Activated T-helper 1 cell treated with anti-CD3 and anti-CD28 coated beads, Interleukin-12 subunit alpha, Interleukin-12 subunit beta, Interleukin-2, Interleukin-4 antibody, amounts not matched to agents 30 ng/mL and 10 ng/mL and 1 ng/mL, durations not matched to agents 14 hours and 24 hours and 36 hours (primary cell): Measurements from ENCODE around the gene SPOCK1. TPM values are rescaled to one million over a fixed set of nuclear protein-coding genes. Genes with fewer than 3 reads are reported as not detected.
"Not testable (repeated sequence)": the region's sequence is repeated elsewhere in the genome, so short reads cannot be mapped to it uniquely, and the experiment has no call there.

Experiments used
- DNase-seq: peaks from one replicate; pipeline ENCODE4 v3.0.0; 2021; ENCODE audit warnings: low spot score
- H3K27ac Mint-ChIP-seq: one replicate; pipeline ENCODE4 v1.8.0; 2021; ENCODE audit warnings: mild to moderate bottlenecking, mixed read lengths
- H3K27me3 Mint-ChIP-seq: one replicate; pipeline ENCODE4 v1.8.0; 2022; ENCODE audit warnings: mild to moderate bottlenecking, moderate library complexity, mixed read lengths; ENCODE audit not compliant: insufficient read depth
- H3K36me3 Mint-ChIP-seq: one replicate; pipeline ENCODE4 v1.8.0; 2021; ENCODE audit warnings: low read depth, mixed read lengths
- H3K4me1 Mint-ChIP-seq: one replicate; pipeline ENCODE4 v1.8.0; 2021; ENCODE audit warnings: low read depth, mixed read lengths
- H3K4me3 Mint-ChIP-seq: one replicate; pipeline ENCODE4 v1.8.0; 2021; ENCODE audit warnings: mild to moderate bottlenecking, moderate library complexity, mixed read lengths
- H3K9me3 Mint-ChIP-seq: one replicate; pipeline ENCODE4 v1.8.0; 2021; ENCODE audit warnings: mixed read lengths
- intact Hi-C: fragments of 100-400 bp; cut with micrococcal nuclease; formaldehyde crosslinking; loops from one replicate; pipeline ENCODE4 v1.15.1; 2024
- total RNA-seq: library from RNA; stranded (reverse); gene quantifications from 2 replicates; pipeline ENCODE4 v1.2.3, GENCODE V29; 2022

Gene SPOCK1
- total RNA-seq, 1 donor from 2014 or later, result not detected

- H3K27ac Mint-ChIP-seq, result no peak overlapping the region
- intact Hi-C loops, result no loop called here
- no peaks in the 10 kb centered on the region for H3K4me1 Mint-ChIP-seq
- no peaks in the 10 kb centered on the region for H3K27me3 Mint-ChIP-seq
- no peak for DNase-seq
- no peak overlapping the region for H3K4me3 Mint-ChIP-seq
- H3K9me3 Mint-ChIP-seq, result no peaks in the 10 kb centered on the region
- no peaks in the 10 kb centered on the region for H3K36me3 Mint-ChIP-seq
Observed at GRCh38 chr5:136984772-136985446, 514.2 kb downstream of the SPOCK1 start.

- Mint-ChIP-seq H3K27ac (no peak overlapping the region), H3K36me3 (no peaks in the 10 kb centered on the region), H3K9me3 (no peaks in the 10 kb centered on the region), H3K4me3 (no peak overlapping the region), H3K4me1 (no peaks in the 10 kb centered on the region), H3K27me3 (no peaks in the 10 kb centered on the region)
- intact Hi-C loops, result no loop called here
- no peak for DNase-seq
Observed at GRCh38 chr5:136981936-136982335, 517.2 kb downstream of the SPOCK1 start.

GRCh38 chr5:136979131-136979530 is 520.0 kb downstream of the SPOCK1 start:
- DNase-seq, result no peak
- Mint-ChIP-seq H3K9me3 (no peaks in the 10 kb centered on the region), H3K36me3 (no peaks in the 10 kb centered on the region), H3K27ac (no peak overlapping the region), H3K4me3 (no peak overlapping the region), H3K27me3 (no peaks in the 10 kb centered on the region), H3K4me1 (no peaks in the 10 kb centered on the region)
- intact Hi-C loops, result no loop called here

GRCh38 chr5:136963504-136963903 is 535.6 kb downstream of the SPOCK1 start:
- no peaks in the 10 kb centered on the region for H3K36me3 Mint-ChIP-seq
- no peak overlapping the region for H3K27ac Mint-ChIP-seq
- no peaks in the 10 kb centered on the region for H3K27me3 Mint-ChIP-seq
- intact Hi-C loops, result no loop called here
- H3K4me1 Mint-ChIP-seq, result no peaks in the 10 kb centered on the region
- no peak for DNase-seq
- H3K4me3 Mint-ChIP-seq, result no peak overlapping the region
- peaks cover 4% of the 10 kb centered on the region for H3K9me3 Mint-ChIP-seq

- intact Hi-C loops, result no loop called here
- no peak overlapping the region for H3K27ac Mint-ChIP-seq
- H3K9me3 Mint-ChIP-seq, result peaks cover 7% of the 10 kb centered on the region
- no peaks in the 10 kb centered on the region for H3K27me3 Mint-ChIP-seq
- no peak for DNase-seq
- no peaks in the 10 kb centered on the region for H3K36me3 Mint-ChIP-seq
- no peaks in the 10 kb centered on the region for H3K4me1 Mint-ChIP-seq
- no peak overlapping the region for H3K4me3 Mint-ChIP-seq
Observed at GRCh38 chr5:136957428-136957827, 541.7 kb downstream of the SPOCK1 start.

- H3K27ac Mint-ChIP-seq, intact Hi-C loops, H3K36me3 Mint-ChIP-seq, DNase-seq, H3K4me3 Mint-ChIP-seq, H3K27me3 Mint-ChIP-seq, H3K4me1 Mint-ChIP-seq: not testable (repeated sequence)
- H3K9me3 Mint-ChIP-seq, result peaks cover 19% of the 10 kb centered on the region
Observed at GRCh38 chr5:136954142-136954541, 545.0 kb downstream of the SPOCK1 start.

- H3K27me3 Mint-ChIP-seq, H3K4me3 Mint-ChIP-seq, H3K4me1 Mint-ChIP-seq, DNase-seq, intact Hi-C loops, H3K27ac Mint-ChIP-seq, H3K36me3 Mint-ChIP-seq: not testable (repeated sequence)
- peaks cover 26% of the 10 kb centered on the region for H3K9me3 Mint-ChIP-seq
Observed at GRCh38 chr5:136953346-136954069, 545.6 kb downstream of the SPOCK1 start.

GRCh38 chr5:136927571-136927970 is 571.6 kb downstream of the SPOCK1 start:
- no peak overlapping the region for H3K27ac Mint-ChIP-seq
- H3K4me1 Mint-ChIP-seq, result no peaks in the 10 kb centered on the region
- intact Hi-C loops, result no loop called here
- H3K27me3 Mint-ChIP-seq, result no peaks in the 10 kb centered on the region
- H3K4me3 Mint-ChIP-seq, result no peak overlapping the region
- H3K9me3 Mint-ChIP-seq, result peaks cover 12% of the 10 kb centered on the region
- no peaks in the 10 kb centered on the region for H3K36me3 Mint-ChIP-seq
- no peak for DNase-seq

GRCh38 chr5:136926073-136926472 is 573.1 kb downstream of the SPOCK1 start:
- Mint-ChIP-seq H3K36me3 (no peaks in the 10 kb centered on the region), H3K9me3 (peaks cover 11% of the 10 kb centered on the region), H3K27ac (no peak overlapping the region), H3K4me3 (no peak overlapping the region), H3K4me1 (no peaks in the 10 kb centered on the region), H3K27me3 (no peaks in the 10 kb centered on the region)
- intact Hi-C loops, result no loop called here
- DNase-seq, result no peak

Other genes with a start within 250 kb of the SPOCK1 start
- gene KLHL3, start 236.8 kb upstream of the SPOCK1 start, total RNA-seq, result 1.2 and 2.2 TPM in 2 replicates